ENCODE data around the gene RNF217. TPM values are rescaled to one million over a fixed set of nuclear protein-coding genes. Genes with fewer than 3 reads are reported as not detected.

The RNF217 gene
- total RNA-seq, 3 donors from 2014 or later: 40.1 to 43.3 (median 41.0) TPM

DNA sequence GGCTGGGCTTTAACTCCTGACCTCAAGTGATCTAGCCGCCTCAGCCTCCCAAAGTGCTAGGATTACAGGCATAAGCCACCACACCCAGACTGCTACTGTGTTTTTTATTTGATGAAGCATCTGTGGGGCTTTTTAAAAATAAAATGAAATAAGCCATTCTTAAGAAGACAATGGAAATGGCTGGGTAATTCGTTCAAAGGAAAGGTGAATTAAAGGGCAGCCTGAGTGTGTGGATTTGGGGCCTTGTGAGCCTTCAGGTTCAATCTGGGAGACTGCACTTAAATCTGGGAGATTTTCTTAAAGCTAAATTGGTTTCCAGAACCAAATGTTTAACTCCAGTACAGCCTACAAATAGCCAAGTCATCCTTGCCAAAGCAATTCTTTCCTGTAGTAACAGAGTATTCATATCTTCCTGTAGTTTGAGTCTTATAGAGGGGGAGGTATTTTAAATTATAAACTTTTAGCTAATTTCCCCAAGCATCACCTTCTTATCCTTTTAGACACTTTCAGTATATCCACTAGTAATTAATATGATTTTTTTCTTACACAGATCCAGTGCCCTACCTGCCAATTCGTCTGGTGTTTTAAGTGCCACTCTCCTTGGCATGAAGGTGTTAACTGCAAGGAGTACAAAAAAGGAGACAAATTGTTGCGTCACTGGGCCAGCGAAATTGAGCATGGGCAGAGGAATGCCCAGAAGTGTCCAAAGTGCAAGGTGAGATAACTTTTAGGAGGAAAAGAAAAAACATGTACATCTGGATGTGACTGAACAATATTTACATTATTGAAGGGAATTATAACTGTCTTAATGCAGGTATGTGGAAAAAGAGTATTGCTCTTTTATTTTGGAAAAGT lies 95.4 kb downstream of the RNF217 start:
- no peaks in the 10 kb centered on the region for H3K36me3 ChIP-seq
- H3K4me3 ChIP-seq: no peak overlapping the region
- TF ChIP-seq, protein P1, sequence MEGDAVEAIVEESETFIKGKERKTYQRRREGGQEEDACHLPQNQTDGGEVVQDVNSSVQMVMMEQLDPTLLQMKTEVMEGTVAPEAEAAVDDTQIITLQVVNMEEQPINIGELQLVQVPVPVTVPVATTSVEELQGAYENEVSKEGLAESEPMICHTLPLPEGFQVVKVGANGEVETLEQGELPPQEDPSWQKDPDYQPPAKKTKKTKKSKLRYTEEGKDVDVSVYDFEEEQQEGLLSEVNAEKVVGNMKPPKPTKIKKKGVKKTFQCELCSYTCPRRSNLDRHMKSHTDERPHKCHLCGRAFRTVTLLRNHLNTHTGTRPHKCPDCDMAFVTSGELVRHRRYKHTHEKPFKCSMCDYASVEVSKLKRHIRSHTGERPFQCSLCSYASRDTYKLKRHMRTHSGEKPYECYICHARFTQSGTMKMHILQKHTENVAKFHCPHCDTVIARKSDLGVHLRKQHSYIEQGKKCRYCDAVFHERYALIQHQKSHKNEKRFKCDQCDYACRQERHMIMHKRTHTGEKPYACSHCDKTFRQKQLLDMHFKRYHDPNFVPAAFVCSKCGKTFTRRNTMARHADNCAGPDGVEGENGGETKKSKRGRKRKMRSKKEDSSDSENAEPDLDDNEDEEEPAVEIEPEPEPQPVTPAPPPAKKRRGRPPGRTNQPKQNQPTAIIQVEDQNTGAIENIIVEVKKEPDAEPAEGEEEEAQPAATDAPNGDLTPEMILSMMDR (IDR thresholded peaks at IDR 0.05): no peak
- TF ChIP-seq POLR2A (IDR thresholded peaks at IDR 0.05) (no peak), POLR2AphosphoS5 (IDR thresholded peaks at IDR 0.05) (no peak)
- H3K9me3 ChIP-seq: no peaks in the 10 kb centered on the region
- no peak for DNase-seq (ENCODE audit: low spot score in 2 of 2)
- intact Hi-C loops (cut with DNase I; ENCODE audit: low total_unique reads): no loop called here
- H3K27me3 ChIP-seq: no peaks in the 10 kb centered on the region
- no peaks in the 10 kb centered on the region for H3K4me1 ChIP-seq
- no peak overlapping the region for H3K27ac ChIP-seq

DNA sequence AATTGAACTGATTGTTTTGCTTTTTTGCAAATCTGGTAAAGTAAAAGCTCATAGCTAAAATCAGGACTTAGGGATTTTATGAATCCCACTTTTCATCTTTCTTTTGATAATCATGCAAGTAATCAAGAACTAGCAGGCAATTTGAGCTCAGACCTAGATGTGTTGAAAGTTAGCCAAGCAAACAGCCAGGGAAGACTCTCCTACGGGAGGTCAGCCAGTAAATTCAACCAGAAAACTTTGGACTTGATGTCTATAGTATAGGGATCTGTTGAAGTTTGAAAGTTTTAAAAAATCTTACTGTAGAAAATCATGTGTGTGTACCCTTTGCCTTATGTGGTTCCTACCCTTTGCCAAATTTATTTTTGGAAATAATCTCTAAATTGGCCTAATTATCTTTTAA lies 96.3 kb downstream of the RNF217 start:
- TF ChIP-seq, protein P1 (IDR thresholded peaks at IDR 0.05): no peak
- TF ChIP-seq POLR2A (IDR thresholded peaks at IDR 0.05): no peak
- no peak for TF ChIP-seq POLR2AphosphoS5 (IDR thresholded peaks at IDR 0.05)
- Histone ChIP-seq H3K9me3 (no peaks in the 10 kb centered on the region), H3K4me3 (no peak overlapping the region), H3K27ac (no peak overlapping the region), H3K36me3 (no peaks in the 10 kb centered on the region), H3K27me3 (no peaks in the 10 kb centered on the region), H3K4me1 (no peaks in the 10 kb centered on the region)
- intact Hi-C loops (cut with DNase I; ENCODE audit: low total_unique reads): no loop called here
- no peak for DNase-seq (ENCODE audit: low spot score in 2 of 2)

DNA sequence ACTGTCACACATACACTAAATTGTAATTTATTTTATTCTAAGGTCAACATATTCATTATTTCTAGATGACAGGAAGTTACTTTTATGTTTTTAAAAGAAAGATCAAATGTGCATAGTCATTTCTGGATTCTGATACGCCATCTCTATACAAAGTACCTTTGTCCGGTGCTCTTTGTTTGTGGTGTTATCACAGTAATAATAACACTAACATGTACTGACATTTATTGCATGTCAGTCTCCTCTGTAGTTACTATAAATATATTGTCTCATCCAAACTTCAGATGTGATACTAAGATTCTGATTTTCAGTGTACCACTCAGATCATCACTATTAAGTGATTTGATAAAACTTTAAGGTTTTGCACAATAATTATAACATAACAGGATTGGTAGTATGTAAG lies 101.1 kb downstream of the RNF217 start:
- Histone ChIP-seq H3K4me1 (no peaks in the 10 kb centered on the region), H3K9me3 (no peaks in the 10 kb centered on the region), H3K4me3 (no peak overlapping the region), H3K27me3 (no peaks in the 10 kb centered on the region), H3K36me3 (no peaks in the 10 kb centered on the region), H3K27ac (no peak overlapping the region)
- TF ChIP-seq, protein P1 (IDR thresholded peaks at IDR 0.05): no peak
- no peak for TF ChIP-seq POLR2AphosphoS5 (IDR thresholded peaks at IDR 0.05)
- TF ChIP-seq POLR2A (IDR thresholded peaks at IDR 0.05): no peak
- DNase-seq (ENCODE audit: low spot score in 2 of 2): no peak
- intact Hi-C loops (cut with DNase I; ENCODE audit: low total_unique reads): no loop called here

DNA sequence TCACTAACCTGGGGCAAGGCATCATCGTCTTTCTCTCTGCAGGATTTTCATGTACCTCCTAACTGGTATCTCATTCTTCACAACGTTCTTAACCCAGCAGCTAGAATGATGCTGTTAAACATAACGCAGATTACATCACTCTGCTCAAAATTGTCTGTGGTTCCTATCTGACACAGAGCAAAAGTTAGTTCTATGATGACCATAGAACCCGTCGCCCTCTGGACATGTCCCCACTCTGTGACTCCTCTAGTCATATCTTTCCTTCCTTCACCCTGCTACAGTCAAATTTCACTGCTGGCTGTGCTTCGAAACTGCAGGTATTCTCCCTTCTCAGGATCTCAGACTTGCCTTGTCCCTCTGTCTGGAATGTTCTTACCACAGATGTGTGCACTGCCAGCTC lies 103.9 kb downstream of the RNF217 start:
- intact Hi-C loops (cut with DNase I; ENCODE audit: low total_unique reads): no loop called here
- no peaks in the 10 kb centered on the region for H3K9me3 ChIP-seq
- no peaks in the 10 kb centered on the region for H3K4me1 ChIP-seq
- TF ChIP-seq, protein P1 (IDR thresholded peaks at IDR 0.05): no peak
- TF ChIP-seq POLR2A (IDR thresholded peaks at IDR 0.05) (no peak), POLR2AphosphoS5 (IDR thresholded peaks at IDR 0.05) (no peak)
- H3K27ac ChIP-seq: no peak overlapping the region
- no peaks in the 10 kb centered on the region for H3K36me3 ChIP-seq
- no peak overlapping the region for H3K4me3 ChIP-seq
- DNase-seq (ENCODE audit: low spot score in 2 of 2): no peak
- no peaks in the 10 kb centered on the region for H3K27me3 ChIP-seq

DNA sequence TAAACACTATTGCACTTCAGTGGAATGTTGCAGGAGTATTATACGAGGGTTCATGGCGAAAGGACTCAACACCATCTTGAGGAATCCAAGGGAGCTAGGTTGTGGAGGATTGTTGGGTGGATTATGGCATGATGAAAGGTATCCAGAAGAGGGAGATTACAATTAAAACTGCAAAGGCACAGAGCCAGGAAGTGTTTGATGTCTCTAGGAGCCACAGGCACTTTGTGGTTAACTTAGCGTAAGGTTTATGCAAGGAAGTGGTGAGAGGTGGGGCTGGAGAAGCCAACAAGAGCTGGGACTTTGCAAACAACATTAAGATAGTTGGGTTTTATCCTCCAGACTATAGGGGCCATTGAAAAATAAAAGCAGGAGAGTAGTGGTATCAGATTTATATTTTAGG lies 104.7 kb downstream of the RNF217 start:
- Histone ChIP-seq H3K9me3 (no peaks in the 10 kb centered on the region), H3K4me3 (no peak overlapping the region), H3K4me1 (no peaks in the 10 kb centered on the region), H3K36me3 (no peaks in the 10 kb centered on the region), H3K27ac (no peak overlapping the region), H3K27me3 (no peaks in the 10 kb centered on the region)
- no peak for DNase-seq (ENCODE audit: low spot score in 2 of 2)
- intact Hi-C loops (cut with DNase I; ENCODE audit: low total_unique reads): no loop called here
- no peak for TF ChIP-seq POLR2A (IDR thresholded peaks at IDR 0.05)
- TF ChIP-seq, protein P1 (IDR thresholded peaks at IDR 0.05): no peak
- TF ChIP-seq POLR2AphosphoS5 (IDR thresholded peaks at IDR 0.05): no peak
